Measurements from ENCODE around the gene PKMYT1.
"Not testable (repeated sequence)": the region's sequence is repeated elsewhere in the genome, so short reads cannot be mapped to it uniquely, and the experiment has no call there.

Gene PKMYT1

DNA sequence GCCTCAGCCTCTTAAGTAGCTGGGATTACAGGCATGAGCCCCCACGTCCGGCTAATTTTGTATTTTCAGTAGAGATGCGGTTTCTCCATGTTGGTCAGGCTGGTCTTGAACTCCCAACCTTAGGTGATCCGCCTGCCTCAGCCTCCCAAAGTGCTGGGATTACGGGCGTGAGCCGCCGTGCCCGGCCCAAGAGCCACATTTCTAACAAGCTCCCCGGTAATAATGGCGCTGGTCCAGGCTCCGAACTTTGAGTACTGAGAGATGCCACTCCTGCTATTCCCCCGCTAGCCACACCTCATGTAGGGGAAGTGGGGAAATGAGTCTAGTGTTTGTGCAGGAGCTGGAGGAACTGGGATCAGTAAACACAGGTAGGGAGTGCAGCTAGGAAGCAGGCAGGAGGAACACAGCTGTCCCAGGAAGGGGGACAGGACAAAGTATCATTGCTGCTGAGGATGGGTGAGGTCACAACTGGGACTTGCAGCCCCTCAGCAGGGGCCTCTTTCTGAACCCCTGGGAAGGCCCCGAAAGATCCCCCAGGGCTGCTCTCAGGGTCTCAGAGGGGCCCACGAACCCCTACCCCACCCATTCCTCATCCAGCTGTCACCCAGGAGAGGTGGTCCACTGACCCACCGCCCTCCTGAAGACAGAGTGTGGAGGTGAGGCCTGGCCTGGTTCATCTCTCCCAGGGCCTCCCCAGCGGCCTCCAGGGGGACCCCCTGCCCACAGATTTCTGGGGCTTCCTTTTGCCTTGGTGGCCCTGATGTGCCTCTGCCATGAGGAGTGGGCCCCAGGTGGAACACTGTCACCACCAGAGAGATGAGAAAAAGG lies 19.8 kb downstream of the PKMYT1 start:
- no peak for DNase-seq (ENCODE audit: low spot score)

DNA sequence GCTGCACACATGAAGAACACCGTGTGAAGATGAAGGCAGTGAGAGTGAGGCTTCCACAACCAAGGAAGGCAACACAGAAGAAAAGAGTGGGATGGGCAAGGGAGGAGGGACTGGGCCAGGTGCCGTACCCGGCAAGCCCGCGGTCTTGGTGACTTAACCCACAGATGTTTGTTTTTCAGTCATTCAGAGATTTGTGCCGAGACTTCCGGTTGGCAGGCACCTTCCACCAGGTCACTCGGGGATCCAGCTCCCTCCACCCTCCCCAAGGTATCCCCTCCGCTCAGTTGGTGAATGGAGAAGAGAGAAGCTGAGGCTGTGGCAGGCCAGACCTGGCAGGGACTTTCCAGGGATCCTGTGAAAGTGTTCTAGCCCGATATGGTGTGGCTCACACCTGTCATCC lies 21.0 kb downstream of the PKMYT1 start:
- no peak for DNase-seq (ENCODE audit: low spot score)

DNA sequence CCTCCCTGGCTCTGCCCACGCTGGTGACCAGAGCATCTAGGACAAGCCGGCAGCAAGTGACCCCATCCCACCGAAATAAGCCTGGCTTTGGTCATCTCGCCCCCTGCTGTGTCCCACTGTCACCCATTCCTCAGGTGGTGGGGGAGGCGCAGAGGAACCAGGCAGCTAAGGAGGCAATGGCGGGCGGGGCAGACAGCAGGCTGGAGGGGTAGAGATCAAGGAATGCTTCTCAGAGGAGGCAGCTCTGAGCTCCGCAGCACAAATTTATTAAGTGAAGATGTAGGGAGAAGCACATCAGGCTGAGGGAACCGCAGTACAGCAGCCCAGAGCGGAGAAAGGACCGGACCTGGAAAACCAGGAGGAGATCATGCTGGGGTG lies 23.7 kb downstream of the PKMYT1 start:
- no peak for DNase-seq (ENCODE audit: low spot score)

DNA sequence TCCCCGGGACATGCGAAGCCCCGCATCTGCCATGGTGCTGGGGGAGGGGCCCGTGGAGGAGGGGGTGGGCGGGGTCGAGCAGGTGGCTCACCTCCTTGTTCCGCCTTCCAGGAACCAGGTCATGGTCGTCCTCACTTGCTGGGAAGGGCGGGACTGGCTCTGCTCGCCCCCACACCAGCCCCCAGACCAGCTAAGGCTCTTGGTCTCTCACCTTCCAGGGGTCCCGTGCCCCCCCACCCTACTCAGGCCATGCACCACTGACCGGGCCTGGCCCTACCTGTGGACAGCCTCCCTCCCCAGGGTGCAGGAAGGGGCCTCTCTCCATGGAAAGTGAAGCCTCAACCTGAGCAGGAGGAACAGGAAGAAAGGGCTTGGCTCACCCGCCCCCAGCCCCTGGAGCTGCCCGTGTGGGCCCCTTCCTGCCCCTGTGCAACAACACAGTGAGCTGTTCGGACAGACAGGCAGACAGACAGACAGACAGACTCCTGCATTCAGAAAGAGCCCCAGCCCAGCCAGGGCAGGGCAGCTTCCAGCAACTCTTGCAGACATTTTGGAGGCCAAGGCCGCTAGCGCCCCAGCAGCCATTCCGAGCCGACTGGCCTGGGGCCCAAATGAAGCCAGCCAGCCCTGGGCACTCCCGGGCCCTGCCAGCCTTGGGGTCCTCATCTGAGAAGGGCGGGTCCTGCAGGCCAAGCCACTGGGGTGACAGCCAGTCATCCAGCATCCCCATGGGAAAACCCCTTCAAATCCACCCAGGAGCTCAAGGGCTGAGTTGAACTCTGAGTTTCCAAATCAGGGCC lies 24.3 kb downstream of the PKMYT1 start:
- no peak for DNase-seq (ENCODE audit: low spot score)

DNA sequence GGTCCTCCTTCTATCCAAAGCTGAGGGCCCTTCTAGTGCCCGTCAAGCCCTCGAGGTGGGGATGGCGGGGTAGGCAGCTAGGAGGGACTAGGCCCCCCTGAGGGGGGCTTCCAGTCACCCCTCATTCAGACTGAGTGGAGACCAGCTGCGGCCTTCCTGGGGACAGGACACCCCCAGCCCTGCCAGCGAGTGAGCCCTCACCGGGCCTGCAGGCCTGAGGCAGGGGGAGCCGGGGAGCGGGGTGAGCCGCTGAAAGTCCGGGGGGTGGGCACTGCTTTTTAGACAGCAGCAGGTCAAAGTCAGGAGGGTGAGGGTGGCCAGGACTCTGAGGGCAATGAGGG lies 24.8 kb downstream of the PKMYT1 start:
- DNase-seq (ENCODE audit: low spot score), result no peak

DNA sequence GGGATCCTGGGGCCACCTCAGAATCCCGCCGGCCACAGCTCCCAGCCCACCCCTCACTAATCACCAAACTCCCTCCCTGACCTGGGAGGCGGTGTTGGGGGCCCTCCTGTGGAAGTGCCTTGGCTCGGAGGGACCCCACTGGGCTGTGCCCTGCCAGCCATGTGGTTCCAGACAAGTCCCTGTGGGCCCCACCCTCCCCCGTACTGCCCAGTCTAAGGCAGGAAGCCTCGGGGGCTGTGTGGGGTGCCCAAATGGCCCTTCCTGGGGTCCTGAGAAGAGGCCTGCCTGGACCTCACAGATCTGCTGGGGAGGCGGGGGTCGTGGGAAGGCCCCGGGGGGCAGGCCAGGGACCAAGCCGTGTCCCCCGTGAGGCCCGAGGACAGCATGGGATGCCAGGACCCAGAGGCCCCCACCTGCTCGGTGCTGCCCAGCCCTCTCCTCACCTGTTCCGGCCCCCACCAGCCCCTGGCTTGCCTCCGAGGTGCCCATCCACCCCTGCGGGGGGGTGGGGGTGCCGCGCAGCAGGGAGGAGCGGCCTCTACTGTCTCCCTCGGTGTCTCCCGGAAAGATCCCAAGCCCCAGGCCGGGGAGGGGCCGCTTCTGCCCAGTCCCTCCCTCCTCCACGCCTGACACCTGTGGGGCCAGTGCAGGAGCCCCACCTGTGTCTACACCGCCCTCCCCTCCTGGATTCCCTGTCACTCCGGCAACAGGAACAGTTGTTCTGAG lies 25.4 kb downstream of the PKMYT1 start:
- no peak for DNase-seq (ENCODE audit: low spot score)

DNA sequence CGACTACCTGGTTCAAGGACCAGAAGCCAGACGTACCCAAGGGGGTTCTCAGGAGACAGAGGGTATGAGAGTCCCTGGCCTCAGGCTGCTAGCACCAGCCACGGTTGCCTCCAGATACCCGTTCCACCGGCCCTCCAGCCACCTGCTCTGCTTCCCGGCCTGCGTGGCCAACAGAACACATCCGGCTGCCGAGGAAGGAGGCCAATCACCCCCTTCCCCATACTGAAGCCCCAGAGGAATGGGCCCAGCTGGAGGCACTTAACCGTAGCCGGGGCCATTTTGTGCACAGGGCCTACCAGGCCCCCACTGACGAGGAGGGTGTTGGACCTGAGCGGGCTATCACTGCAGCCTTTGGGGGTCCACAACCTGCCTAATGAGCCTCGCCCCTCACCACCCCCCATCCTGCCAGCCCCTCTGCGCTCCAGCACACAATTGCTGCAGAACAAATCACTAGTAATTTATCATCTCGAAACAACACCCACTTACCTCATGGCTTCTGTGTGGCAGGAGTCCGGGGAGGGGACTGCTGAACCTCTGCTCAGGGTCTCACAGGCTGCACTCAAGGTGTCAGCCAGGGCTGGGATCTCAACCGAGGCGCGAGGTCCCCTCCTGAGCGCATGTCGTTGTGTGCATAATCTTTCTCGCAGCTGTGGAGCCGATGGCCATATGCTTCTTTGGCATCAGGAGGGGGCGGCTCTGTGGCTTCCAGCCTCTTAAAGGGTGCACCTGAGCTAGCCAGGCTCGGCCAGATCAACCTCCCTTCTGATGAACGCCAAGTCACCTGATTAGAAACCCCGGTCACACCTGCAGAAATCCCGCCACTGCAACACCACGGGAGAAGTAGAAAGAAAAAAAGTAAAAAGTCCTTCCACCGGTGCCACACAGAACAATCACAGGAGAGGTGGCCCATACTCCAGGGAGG lies 26.3 kb downstream of the PKMYT1 start:
- no peak for DNase-seq (ENCODE audit: low spot score)

DNA sequence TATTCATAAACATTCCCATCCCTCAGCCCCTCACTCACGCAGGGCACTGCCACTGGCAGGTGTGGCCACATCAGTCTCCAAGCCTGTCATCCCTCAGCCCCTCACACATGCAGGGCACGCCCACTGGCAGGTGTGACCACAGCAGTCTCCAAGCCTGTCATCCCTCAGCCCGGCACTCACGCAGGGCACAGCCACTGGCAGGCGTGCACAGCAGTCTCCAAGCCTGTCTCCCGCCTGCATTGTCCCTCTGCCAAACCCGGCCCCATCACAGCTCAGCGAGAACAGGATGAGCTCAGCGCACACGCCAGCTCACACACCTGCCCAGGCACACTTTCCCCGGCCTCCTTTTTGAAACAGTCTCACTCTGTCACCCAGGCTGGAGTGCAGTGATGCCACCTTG lies 27.6 kb downstream of the PKMYT1 start:
- no peak for DNase-seq (ENCODE audit: low spot score)

DNA sequence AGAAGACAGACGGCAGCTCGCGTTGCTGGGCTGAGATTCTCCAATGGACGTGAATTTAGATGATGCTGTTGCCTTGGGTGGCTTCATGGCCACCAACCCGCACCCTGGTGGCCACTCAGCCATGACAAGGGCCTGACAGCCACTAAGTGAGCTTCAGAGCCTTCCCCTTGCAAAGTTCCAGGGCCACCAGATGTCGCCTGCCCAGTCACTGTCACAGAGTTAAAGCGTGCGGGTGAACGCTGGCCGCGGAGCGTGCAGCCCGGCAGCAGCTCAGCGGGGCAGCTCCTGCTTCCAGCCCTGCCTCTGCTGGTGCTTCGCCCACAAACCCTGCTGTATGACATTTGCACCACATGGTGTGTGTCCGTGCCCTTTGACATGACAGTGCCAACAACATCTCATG lies 29.5 kb downstream of the PKMYT1 start:
- DNase-seq (ENCODE audit: low spot score), result no peak

DNA sequence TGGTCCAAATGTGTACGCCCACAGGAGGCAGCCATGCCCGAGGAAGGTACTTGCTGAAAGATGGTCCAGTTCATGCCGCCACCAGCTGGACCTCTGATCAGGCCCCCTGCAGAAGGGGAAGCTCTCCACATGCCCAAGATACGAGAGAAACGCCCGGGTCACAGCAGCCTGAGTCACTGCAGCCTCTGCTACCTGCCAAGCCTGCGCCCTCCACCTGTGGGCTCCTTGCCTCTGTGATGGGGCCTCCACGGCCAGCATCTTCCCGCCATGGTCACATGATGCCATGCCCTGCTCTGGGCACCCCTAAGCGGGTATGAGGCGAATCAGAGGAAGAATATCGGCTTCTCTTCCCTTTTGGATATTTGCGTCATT lies 29.9 kb downstream of the PKMYT1 start:
- no peak for DNase-seq (ENCODE audit: low spot score)

DNA sequence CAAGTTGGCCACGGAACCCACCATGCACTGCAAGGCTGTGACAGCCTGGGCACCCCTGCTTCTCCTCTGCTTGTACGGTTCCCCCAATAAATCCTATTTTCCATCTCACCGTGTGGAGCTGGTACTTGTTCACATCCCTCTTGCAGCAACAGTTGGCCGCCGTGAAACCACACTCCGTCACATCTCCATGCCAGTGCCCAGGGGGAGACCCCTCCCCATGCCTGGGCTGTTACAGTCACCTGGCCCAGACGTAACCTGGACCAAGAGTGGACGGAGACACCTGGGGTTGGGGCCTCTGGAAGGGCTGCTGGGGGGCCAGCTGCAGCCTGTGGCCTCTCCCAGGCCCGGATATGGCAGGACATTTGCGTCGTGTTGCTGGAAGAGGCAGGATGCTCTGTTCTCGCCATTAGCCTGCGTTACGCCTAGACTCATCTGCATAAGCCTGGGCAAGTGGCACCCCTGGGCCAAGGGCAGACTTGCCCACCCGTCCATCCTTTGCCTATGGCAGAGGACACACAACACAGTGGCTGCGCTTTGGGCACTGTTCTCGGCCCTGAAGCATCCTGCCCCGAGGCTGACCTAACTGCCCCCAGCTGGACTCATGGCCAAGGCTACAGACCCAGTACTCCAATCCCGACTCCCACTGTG lies 30.4 kb downstream of the PKMYT1 start:
- DNase-seq (ENCODE audit: low spot score), result no peak

DNA sequence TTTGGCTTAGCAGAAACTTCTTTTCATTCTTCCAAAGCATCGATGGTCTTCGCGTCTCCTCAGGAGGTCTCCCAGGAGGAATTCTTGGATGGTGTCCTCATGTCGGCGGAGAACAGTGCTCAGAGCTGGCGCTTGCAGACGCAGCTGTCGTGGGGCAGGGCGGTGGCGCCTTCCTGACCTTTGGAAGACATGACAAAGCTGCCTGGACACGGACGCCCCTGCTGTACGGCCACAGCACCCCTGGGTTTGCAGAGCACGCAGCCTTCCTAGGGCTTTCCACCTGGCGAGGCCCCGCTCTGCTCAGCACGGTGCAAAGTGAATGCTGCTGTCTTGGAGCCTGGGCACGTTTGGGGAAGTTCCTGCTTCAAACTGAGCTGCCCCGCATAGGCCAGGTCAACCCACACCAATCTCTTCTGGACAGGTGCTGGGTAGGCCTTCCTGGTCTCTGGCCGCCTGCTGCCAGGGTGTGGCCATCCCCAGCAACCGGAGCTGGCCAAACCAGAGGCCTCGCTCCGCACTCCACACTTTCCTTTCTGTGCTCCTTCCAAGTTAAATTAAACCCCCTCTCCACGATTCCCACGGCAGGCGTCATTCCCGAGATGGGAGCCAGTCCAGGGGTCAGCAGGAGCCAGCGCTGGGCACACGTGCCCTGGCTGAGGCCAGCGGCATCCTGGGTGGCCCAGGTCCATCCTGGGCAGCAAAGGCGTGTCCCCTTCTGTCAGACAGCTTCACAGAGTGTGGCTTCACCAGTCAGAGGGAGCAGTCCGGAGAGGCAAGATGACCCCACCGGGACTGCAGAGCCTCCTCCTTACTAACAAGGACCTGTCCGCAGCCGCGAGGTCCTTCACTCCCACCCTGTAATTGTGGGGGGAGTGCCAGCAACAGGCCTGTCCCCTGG lies 31.2 kb downstream of the PKMYT1 start:
- DNase-seq (ENCODE audit: low spot score), result no peak

DNA sequence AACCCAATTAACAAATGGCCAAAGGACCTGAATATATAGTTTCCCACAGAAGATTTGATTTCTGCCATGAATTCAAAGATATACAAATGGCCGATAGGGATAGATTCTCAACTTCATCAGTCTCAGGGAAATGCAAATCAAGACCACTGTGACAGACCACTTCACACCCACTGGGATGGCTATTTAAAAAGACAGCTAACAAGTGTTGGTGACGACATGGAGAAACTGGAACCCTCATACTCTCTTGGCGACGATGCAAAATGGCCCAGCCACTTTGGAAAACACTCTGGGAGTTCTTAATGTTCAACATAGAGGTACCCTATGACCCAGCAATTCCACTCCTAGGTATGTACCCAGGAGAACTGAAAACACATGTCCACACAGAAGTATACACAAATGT lies 33.6 kb downstream of the PKMYT1 start:
- DNase-seq (ENCODE audit: low spot score), result no peak

DNA sequence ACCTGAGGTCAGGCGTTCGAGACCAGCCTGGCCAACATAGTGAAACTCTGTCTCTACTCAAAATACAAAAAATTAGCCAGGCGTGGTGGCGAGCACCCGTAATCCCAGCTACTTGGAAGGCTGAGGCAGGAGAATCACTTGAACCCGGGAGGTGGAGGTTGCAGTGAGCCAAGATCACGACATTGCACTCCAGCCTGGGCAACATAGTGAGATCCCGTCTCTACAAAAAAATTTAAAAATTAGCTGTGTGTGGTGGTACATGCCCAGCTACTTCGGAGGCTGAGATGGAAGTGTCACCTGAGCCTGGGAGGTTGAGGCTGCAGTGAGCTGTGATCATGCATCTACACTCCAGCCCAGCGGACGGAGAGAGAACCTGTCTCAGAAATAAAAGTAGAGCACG lies 36.5 kb downstream of the PKMYT1 start:
- not testable (repeated sequence) for DNase-seq (ENCODE audit: low spot score)

DNA sequence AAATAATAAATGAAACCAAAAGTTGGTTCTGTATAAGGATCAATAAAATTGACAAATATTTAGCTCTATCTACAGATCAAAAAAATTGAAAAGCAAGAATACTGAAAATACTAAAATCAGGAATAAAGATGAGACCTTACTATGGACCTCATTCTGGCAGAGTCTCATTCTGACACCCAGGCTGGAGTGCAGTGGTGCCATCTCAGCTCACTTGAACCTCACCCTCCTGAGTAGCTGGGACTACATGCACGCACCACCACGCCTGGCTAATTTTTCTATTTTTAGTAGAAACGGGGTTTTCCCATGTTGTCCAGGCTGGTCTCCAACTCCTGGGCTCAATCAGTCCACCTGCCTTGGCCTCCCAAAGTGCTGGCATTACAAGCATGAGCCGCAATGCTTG lies 38.2 kb downstream of the PKMYT1 start:
- no peak for DNase-seq (ENCODE audit: low spot score)

DNA sequence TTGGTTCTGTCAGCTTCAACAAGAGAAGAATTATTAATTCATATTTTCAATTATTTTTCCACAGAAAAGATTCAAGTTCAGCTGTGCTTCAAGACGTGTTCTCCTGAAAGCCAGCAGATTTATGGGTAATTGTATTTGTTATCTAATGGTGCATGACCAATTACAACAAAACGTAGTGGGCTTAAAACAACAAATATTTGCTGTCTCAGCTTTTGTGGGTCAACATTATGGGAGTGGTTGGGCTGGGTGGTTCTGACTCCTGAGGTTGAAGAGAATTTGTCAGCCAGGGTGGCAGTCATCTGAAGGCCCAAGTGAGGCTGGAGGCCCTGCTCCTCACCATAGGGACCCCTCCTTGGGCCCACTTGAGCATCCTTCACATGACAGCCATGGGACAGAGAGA lies 40.3 kb downstream of the PKMYT1 start:
- no peak for DNase-seq (ENCODE audit: low spot score)

DNA sequence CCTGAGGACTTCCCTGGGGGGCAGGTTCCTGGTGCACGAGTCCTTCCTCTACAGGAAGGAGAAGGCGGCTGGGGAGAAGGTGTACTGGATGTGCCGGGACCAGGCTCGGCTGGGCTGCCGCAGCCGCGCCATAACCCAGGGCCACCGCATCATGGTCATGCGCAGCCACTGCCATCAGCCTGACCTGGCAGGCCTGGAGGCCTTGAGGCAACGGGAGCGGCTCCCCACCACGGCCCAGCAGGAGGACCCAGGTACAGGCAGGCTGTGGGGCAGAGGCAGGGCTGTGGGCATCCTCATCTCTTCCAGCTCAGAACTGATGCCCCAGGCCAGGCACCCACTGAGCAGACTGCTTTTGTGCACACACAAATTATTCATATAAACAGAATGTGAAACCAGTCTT lies 42.0 kb downstream of the PKMYT1 start:
- no peak for DNase-seq (ENCODE audit: low spot score)

DNA sequence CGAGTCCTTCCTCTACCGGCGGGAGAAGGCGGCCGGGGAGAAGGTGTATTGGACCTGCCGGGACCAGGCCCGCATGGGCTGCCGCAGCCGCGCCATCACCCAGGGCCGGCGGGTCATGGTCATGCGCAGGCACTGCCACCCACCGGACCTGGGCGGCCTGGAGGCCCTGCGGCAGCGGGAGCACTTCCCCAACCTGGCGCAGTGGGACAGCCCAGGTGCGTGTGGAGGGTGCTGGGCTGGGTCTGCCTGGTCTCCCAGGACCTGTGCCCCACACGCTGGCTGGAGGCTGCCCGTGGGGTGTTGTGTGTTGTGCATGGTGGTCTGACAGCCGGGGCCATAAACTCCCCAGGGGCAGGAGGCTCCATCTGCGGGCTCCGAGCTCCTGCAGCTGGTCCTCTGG lies 43.1 kb downstream of the PKMYT1 start:
- DNase-seq (ENCODE audit: low spot score), result no peak

DNA sequence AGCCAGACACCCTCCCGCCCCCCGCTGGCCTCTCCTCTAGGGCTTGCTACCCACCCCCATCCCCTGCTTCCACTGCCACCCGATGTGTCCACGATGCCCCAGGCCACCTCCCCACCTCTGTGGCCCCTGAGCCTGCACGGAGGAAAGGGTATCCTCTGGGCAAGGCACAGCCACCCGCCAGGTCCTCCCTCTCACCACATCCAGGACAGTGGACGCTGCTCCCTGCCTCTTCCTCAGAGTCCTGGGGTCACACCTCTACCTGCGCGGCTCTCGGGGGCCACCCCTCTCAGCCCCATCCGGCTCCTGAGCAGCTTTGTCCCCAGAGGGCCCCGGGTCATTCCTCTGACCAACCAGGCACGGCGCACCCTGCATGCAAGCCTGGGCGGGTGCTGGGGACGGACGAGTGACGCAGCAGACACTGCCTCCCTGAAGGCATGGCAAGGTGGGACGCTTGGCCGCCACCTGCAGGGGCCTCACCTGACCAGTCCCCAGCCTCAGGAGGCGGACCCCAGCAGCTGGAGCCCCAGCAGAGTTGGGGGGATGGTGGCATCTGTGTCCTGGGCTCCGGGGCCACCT lies 43.7 kb downstream of the PKMYT1 start:
- DNase-seq (ENCODE audit: low spot score), result no peak

DNA sequence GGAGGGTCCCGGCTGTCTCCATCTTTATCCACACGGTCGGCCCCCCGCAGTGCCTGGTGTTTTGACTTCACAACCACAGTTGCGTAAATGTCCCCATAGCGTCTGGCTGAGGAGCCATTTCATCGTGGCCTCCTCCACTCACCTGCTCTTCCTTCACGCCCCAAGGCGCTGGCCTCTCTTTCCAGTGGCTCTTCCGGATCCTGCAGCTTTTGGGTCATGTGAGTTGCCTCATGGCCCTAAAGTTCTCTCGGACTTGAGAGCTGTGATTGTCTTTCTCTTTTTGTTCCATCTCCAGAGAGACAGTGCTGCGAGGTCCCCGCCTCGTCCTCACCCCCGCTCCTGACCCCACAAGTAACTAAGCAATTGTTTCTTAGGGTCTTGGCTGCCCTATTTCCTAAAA lies 45.8 kb downstream of the PKMYT1 start:
- no peak for DNase-seq (ENCODE audit: low spot score)

Data from CD4-positive, alpha-beta T cell treated with Interleukin-6 at 100 ng/mL for 8 hours (primary cell).